ENCODE results near the gene CPLANE2.

The CPLANE2 gene

GRCh38 chr1:16212251-16212961 lies 24.6 kb downstream of the CPLANE2 start, which contains the start of gene ARHGEF19:
Gene ARHGEF19 (minus strand): TSS chr1:16212652. CDS start chr1:16209054, 3,598 bp downstream.
- Histone ChIP-seq H3K27ac (replicated peaks) (no peak within 1 kb of the TSS), H3K27me3 (ENCODE audit: insufficient read depth, poor library complexity, severe bottlenecking) (peaks cover 3% of the 10 kb centered on the region), H3K4me3 (replicated peaks; ENCODE audit: insufficient read depth, low read length) (no peak within 1 kb of the TSS)
- TF ChIP-seq REST (IDR thresholded peaks at IDR 0.05; ENCODE audit: insufficient replicate concordance, low read depth) = no peak
- TF ChIP-seq CTCF (IDR thresholded peaks at IDR 0.05; ENCODE audit: insufficient read depth, low read length) = no peak
- no peak for TF ChIP-seq SPI1 (IDR thresholded peaks at IDR 0.05; ENCODE audit: borderline replicate concordance, low read depth)
- TF ChIP-seq POLR2AphosphoS5 (IDR thresholded peaks at IDR 0.05; ENCODE audit: low read depth) = no peak
- TF ChIP-seq GABPA (IDR thresholded peaks at IDR 0.05; ENCODE audit: low read depth) = no peak
- DNase-seq (ENCODE audit: low read depth in 1 of 2, low spot score in 1 of 2) = no peak

GRCh38 chr1:16211824-16212223 lies 25.2 kb downstream of the CPLANE2 start:
- peaks cover 2% of the 10 kb centered on the region for H3K27me3 ChIP-seq (ENCODE audit: insufficient read depth, poor library complexity, severe bottlenecking)
- H3K4me3 ChIP-seq (replicated peaks; ENCODE audit: insufficient read depth, low read length) = no peak overlapping the region
- DNase-seq (ENCODE audit: low read depth in 1 of 2, low spot score in 1 of 2) = no peak
- H3K27ac ChIP-seq (replicated peaks) = no peak overlapping the region
- TF ChIP-seq REST (IDR thresholded peaks at IDR 0.05; ENCODE audit: insufficient replicate concordance, low read depth) (no peak), POLR2AphosphoS5 (IDR thresholded peaks at IDR 0.05; ENCODE audit: low read depth) (no peak), GABPA (IDR thresholded peaks at IDR 0.05; ENCODE audit: low read depth) (no peak), SPI1 (IDR thresholded peaks at IDR 0.05; ENCODE audit: borderline replicate concordance, low read depth) (no peak), CTCF (IDR thresholded peaks at IDR 0.05; ENCODE audit: insufficient read depth, low read length) (no peak)

GRCh38 chr1:16210581-16210980 lies 26.4 kb downstream of the CPLANE2 start:
- no peak for TF ChIP-seq GABPA (IDR thresholded peaks at IDR 0.05; ENCODE audit: low read depth)
- no peak for TF ChIP-seq REST (IDR thresholded peaks at IDR 0.05; ENCODE audit: insufficient replicate concordance, low read depth)
- no peak for TF ChIP-seq POLR2AphosphoS5 (IDR thresholded peaks at IDR 0.05; ENCODE audit: low read depth)
- TF ChIP-seq CTCF (IDR thresholded peaks at IDR 0.05; ENCODE audit: insufficient read depth, low read length) = no peak
- Histone ChIP-seq H3K27me3 (ENCODE audit: insufficient read depth, poor library complexity, severe bottlenecking) (no peaks in the 10 kb centered on the region), H3K4me3 (replicated peaks; ENCODE audit: insufficient read depth, low read length) (no peak overlapping the region), H3K27ac (replicated peaks) (no peak overlapping the region)
- no peak for DNase-seq (ENCODE audit: low read depth in 1 of 2, low spot score in 1 of 2)
